ENCODE data around the gene CYTH4.

DNA sequence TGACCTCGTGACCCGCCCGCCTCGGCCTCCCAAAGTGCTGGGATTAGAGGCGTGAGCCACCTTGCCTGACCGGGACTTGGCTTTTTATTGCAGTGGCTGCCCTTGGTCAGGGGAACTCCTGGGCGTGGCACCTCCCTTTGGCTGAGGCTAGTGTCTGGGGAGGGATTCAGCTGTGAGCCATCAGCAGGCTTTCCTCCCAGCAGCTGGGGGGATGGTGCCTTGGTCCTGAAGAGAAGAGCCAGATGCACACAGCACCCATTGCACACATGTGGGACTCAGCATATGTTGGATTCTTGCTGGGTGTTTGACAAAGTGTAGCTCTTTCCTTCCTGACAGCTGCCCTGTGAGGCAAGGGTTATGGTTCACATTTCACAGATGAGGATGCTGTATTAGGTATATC, 8.4 kb downstream of the CYTH4 start:
- TF ChIP-seq, protein P1, sequence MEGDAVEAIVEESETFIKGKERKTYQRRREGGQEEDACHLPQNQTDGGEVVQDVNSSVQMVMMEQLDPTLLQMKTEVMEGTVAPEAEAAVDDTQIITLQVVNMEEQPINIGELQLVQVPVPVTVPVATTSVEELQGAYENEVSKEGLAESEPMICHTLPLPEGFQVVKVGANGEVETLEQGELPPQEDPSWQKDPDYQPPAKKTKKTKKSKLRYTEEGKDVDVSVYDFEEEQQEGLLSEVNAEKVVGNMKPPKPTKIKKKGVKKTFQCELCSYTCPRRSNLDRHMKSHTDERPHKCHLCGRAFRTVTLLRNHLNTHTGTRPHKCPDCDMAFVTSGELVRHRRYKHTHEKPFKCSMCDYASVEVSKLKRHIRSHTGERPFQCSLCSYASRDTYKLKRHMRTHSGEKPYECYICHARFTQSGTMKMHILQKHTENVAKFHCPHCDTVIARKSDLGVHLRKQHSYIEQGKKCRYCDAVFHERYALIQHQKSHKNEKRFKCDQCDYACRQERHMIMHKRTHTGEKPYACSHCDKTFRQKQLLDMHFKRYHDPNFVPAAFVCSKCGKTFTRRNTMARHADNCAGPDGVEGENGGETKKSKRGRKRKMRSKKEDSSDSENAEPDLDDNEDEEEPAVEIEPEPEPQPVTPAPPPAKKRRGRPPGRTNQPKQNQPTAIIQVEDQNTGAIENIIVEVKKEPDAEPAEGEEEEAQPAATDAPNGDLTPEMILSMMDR (optimal IDR thresholded peaks at IDR 0.05 in 1 of 3, IDR thresholded peaks at IDR 0.05 in 1 of 3, conservative IDR thresholded peaks at IDR 0.05 in 1 of 3; ENCODE audit: extremely low read depth in 1 of 3, insufficient read depth in 2 of 3, low read length in 3 of 3): no peak
- no peak for TF ChIP-seq EZH2 (IDR thresholded peaks at IDR 0.05; ENCODE audit: low read length)
